Measurements from ENCODE around the gene UHRF2.
"Not testable (repeated sequence)": the region's sequence is repeated elsewhere in the genome, so short reads cannot be mapped to it uniquely, and the experiment has no call there.

UHRF2 gene

DNA sequence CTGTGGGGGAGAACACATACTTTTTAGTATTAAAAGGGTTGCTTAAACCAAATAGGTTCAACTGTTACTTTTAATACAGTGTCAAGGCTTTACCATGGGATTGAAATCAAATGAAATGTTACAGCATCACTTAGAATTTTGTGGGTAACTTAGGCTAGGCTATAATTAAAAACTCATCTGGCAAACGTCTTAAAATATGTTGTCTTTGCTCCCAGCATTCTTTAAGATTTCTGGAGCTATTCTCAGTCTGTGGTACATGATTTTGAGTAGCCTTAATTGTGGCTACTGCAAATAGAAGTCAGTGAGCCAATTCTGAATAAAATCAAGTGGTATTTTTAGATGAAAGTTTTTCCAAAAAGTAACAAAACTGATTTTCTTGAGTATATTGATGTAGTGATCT lies 30.7 kb downstream of the UHRF2 start:
- DNase-seq (ENCODE audit: low read depth), result no peak
- TF ChIP-seq, protein P1, sequence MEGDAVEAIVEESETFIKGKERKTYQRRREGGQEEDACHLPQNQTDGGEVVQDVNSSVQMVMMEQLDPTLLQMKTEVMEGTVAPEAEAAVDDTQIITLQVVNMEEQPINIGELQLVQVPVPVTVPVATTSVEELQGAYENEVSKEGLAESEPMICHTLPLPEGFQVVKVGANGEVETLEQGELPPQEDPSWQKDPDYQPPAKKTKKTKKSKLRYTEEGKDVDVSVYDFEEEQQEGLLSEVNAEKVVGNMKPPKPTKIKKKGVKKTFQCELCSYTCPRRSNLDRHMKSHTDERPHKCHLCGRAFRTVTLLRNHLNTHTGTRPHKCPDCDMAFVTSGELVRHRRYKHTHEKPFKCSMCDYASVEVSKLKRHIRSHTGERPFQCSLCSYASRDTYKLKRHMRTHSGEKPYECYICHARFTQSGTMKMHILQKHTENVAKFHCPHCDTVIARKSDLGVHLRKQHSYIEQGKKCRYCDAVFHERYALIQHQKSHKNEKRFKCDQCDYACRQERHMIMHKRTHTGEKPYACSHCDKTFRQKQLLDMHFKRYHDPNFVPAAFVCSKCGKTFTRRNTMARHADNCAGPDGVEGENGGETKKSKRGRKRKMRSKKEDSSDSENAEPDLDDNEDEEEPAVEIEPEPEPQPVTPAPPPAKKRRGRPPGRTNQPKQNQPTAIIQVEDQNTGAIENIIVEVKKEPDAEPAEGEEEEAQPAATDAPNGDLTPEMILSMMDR (IDR thresholded peaks at IDR 0.05; ENCODE audit: low read depth, low read length, missing control alignments), result no peak
- H3K4me3 ChIP-seq (ENCODE audit: low read depth, low read length), result no peak overlapping the region

DNA sequence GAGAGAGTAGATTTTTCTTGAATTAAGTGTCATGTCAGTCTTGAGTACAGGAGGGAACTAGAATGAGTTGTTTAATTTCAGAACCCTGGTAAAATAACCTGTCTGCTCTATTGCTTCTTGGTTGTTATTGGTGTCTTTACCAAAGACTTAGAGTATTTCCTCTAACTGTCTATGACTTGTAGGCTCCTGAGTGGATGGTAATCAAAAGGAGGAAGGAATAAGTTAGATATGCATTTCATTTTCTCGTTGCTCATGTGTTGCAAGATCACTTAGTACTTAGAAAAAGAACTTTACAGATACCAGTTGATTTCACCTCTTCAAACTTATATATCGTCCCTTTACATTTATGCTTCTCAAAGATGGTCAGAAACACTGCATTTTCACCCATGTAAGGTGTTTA lies 31.1 kb downstream of the UHRF2 start:
- DNase-seq (ENCODE audit: low read depth), result no peak
- H3K4me3 ChIP-seq (ENCODE audit: low read depth, low read length), result no peak overlapping the region
- TF ChIP-seq, protein P1 (IDR thresholded peaks at IDR 0.05; ENCODE audit: low read depth, low read length, missing control alignments), result no peak

DNA sequence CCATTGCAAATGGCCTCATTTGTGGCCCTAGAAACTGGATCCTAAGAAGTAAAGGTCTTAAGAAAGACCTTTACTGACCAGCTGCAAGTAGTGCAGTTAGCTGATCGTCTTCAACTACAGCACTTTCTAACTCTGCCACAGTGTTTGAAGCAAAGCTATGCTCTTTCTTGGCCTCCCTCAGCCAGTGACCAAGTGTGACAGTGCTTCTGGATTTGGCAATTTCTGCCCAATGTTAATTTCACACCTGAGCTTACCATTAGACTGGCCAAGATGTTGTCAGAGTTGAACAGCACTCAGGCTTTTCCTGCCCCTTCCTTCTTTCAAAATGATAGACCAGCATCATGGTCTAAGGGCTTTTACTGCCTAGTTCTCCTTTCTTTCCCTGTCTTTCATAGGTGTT lies 36.1 kb downstream of the UHRF2 start:
- H3K4me3 ChIP-seq (ENCODE audit: low read depth, low read length), result no peak overlapping the region
- DNase-seq (ENCODE audit: low read depth), result no peak
- TF ChIP-seq, protein P1 (IDR thresholded peaks at IDR 0.05; ENCODE audit: low read depth, low read length, missing control alignments), result no peak

DNA sequence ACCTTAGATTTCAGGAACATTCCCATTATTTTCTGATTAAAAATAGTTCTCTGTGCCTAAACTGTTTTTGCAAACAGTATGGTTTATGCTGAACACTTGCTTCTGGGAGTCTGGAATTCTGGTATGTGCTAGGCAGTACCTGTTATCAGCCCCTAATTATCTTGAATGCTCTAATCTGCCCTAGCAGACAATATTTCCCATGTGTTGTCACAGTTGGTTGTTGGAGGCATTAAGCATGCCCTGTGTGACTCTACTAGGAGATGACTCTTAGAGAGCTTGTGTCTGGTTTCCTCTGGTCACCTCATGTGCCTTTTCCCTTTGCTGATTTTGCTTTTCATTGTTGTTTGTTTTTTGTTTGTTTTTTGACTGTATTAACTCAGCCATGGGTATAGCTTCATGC lies 36.6 kb downstream of the UHRF2 start:
- DNase-seq (ENCODE audit: low read depth), result no peak
- TF ChIP-seq, protein P1 (IDR thresholded peaks at IDR 0.05; ENCODE audit: low read depth, low read length, missing control alignments), result no peak
- H3K4me3 ChIP-seq (ENCODE audit: low read depth, low read length), result no peak overlapping the region

DNA sequence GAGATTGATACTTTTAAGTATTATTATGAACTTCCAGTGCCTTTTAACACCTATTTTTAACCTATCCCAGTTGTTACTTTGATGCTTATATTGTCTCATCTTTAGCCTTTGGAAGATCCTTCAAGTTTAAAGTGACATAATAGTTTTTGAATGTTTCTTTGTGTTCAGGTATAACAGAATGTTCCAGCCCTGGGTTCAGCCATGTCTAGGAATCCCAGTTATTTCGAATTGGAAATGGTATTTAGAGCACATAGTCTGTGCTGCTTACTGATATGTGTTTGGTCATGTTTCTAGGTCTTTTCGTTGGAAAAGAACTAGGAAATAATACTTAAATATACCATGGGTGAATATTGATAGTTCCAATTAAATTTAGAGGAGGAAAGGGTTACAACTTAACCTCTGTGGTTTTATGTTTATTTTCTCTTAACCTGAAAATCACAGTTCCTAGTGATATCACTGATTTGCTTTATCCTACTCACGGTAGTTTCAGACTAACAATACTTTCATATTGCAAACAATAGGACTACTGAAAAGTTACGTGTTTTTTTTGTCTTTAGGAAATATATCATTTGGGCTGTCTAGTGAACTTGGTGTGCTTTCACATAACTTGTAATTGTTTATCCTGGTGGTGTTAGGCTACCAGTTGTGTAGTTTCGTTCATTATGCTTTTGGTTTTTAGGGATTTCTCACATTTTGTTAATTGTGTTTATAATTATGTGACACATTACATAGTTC lies 37.8 kb downstream of the UHRF2 start:
- DNase-seq (ENCODE audit: low read depth), result no peak
- no peak overlapping the region for H3K4me3 ChIP-seq (ENCODE audit: low read depth, low read length)
- TF ChIP-seq, protein P1 (IDR thresholded peaks at IDR 0.05; ENCODE audit: low read depth, low read length, missing control alignments), result no peak

DNA sequence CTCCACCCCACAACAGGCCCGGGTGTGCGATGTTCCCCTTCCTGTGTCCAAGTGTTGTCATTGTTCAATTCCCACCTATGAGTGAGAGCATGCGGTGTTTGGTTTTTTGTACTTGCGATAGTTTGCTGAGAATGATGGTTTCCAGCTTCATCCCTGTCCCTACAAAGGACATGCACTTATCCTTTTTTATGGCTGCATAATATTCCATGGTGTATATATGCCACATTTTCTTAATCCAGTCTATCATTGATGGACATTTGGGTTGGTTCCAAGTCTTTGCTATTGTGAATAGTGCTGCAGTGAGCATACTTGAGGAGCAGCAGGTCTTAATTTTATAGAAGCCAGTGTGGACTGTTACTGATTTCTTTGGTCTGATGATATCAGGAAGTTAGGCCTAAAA lies 42.3 kb downstream of the UHRF2 start:
- H3K4me3 ChIP-seq (ENCODE audit: low read depth, low read length); DNase-seq (ENCODE audit: low read depth): not testable (repeated sequence)

DNA sequence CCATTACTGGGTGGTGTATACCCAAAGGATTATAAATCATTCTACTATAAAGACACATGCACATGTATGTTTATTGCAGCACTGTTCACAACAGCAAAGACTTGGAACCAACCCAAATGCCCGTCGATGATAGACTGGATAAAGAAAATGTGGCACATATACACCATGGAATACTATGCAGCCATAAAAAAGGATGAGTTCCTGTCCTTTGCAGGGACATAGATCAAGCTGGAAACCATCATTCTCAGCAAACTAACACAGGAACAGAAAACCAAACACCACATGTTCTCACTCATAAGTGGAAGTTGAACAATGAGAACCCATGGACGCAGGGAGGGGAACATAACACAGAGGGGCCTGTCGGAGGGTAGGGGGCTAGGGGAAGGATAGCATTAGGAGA lies 45.7 kb downstream of the UHRF2 start:
- DNase-seq (ENCODE audit: low read depth); H3K4me3 ChIP-seq (ENCODE audit: low read depth, low read length): not testable (repeated sequence)

DNA sequence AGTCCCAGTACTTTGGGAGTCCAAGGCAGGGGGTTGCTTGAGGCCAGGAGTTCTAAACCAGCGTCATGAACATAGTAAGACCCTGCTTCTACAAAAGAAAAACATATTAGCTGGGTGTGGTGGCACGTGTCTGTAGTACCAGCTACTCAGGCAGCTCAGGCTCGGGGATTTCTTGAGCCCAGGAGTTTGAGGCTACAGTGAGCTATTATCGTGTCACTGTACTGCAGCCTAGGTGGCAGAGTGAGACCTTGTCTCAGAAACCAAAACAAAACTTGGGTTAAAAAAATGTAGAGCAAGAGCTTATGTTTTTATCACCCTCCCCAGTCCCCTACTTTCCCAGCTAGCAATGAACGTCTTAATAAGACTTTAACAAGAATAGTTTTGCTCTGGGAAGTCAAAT lies 46.7 kb downstream of the UHRF2 start:
- no peak for DNase-seq (ENCODE audit: low read depth)
- no peak overlapping the region for H3K4me3 ChIP-seq (ENCODE audit: low read depth, low read length)
- TF ChIP-seq, protein P1 (IDR thresholded peaks at IDR 0.05; ENCODE audit: low read depth, low read length, missing control alignments), result no peak

All from GM12864 (cell line).